ENCODE data around the gene AZGP1. TPM values are rescaled to one million over a fixed set of nuclear protein-coding genes. Genes with fewer than 3 reads are reported as not detected.
"Not testable (repeated sequence)": the region's sequence is repeated elsewhere in the genome, so short reads cannot be mapped to it uniquely, and the experiment has no call there.

Gene AZGP1
- total RNA-seq, 1 donor from 2014 or later: 0.44 TPM

- H3K36me3 Mint-ChIP-seq (ENCODE audit: unreplicated experiment): peaks cover 12% of the 10 kb centered on the region
- no peak for DNase-seq
- TF ChIP-seq, protein P1, sequence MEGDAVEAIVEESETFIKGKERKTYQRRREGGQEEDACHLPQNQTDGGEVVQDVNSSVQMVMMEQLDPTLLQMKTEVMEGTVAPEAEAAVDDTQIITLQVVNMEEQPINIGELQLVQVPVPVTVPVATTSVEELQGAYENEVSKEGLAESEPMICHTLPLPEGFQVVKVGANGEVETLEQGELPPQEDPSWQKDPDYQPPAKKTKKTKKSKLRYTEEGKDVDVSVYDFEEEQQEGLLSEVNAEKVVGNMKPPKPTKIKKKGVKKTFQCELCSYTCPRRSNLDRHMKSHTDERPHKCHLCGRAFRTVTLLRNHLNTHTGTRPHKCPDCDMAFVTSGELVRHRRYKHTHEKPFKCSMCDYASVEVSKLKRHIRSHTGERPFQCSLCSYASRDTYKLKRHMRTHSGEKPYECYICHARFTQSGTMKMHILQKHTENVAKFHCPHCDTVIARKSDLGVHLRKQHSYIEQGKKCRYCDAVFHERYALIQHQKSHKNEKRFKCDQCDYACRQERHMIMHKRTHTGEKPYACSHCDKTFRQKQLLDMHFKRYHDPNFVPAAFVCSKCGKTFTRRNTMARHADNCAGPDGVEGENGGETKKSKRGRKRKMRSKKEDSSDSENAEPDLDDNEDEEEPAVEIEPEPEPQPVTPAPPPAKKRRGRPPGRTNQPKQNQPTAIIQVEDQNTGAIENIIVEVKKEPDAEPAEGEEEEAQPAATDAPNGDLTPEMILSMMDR (IDR thresholded peaks at IDR 0.05; ENCODE audit: partially characterized antibody, unreplicated experiment): no peak
- H3K4me1 Mint-ChIP-seq (ENCODE audit: low read depth, unreplicated experiment): no peaks in the 10 kb centered on the region
- H3K27me3 Mint-ChIP-seq (ENCODE audit: unreplicated experiment): peaks cover 2% of the 10 kb centered on the region
- no peak overlapping the region for H3K4me3 Mint-ChIP-seq (ENCODE audit: unreplicated experiment)
- no peak overlapping the region for H3K27ac Mint-ChIP-seq (ENCODE audit: unreplicated experiment)
- no peaks in the 10 kb centered on the region for H3K9me3 Mint-ChIP-seq (ENCODE audit: unreplicated experiment)
These were observed 20.6 kb downstream of the AZGP1 start for GRCh38 chr7:99955247-99955646.

DNA sequence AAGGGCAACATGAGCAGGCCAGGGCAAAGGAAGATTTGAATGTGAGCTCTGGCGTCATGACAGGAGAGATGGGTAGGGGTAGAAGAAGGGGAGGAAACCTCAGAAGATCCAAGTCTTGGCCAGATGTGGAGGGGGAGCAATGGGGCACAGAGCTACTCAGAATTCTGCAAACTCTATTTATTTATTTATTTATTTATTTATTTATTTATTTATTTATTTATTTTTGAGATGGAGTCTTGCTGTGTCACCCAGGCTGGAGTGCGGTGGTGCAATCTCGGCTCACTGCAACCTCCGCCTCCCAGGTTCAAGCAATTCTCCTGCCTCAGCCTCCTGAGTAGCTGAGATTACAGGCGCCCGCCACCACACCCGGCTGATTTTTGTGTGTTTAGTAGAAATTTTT is 21.2 kb downstream of the AZGP1 start:
- not testable (repeated sequence) for H3K4me3 Mint-ChIP-seq (ENCODE audit: unreplicated experiment); H3K9me3 Mint-ChIP-seq (ENCODE audit: unreplicated experiment); H3K27me3 Mint-ChIP-seq (ENCODE audit: unreplicated experiment)

GRCh38 chr7:99953649-99954048 is 22.2 kb downstream of the AZGP1 start:
- no peak for DNase-seq
- H3K9me3 Mint-ChIP-seq (ENCODE audit: unreplicated experiment): no peaks in the 10 kb centered on the region

More for the DNA sequence above, 21.2 kb downstream of the AZGP1 start:
- H3K36me3 Mint-ChIP-seq (ENCODE audit: unreplicated experiment): peaks cover 12% of the 10 kb centered on the region
- DNase-seq; H3K4me1 Mint-ChIP-seq (ENCODE audit: low read depth, unreplicated experiment); H3K27ac Mint-ChIP-seq (ENCODE audit: unreplicated experiment): not testable (repeated sequence)

DNA sequence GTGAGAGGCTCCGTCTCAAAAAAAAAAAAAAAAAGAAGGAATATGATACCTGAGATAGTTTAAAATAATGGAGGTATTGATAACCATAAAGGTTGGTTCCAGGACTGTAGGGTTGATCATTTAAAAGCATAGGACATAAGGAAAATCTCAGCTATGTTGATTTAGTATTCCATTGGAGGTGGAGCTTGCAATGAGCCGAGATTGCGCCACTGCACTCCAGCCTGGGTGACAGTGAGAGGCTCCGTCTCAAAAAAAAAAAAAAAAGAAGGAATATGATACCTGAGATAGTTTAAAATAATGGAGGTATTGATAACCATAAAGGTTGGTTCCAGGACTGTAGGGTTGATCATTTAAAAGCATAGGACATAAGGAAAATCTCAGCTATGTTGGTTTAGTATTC is 23.2 kb downstream of the AZGP1 start:
- H3K27me3 Mint-ChIP-seq (ENCODE audit: unreplicated experiment); H3K4me1 Mint-ChIP-seq (ENCODE audit: low read depth, unreplicated experiment); DNase-seq; H3K27ac Mint-ChIP-seq (ENCODE audit: unreplicated experiment); H3K4me3 Mint-ChIP-seq (ENCODE audit: unreplicated experiment); H3K9me3 Mint-ChIP-seq (ENCODE audit: unreplicated experiment): not testable (repeated sequence)
- H3K36me3 Mint-ChIP-seq (ENCODE audit: unreplicated experiment): peaks cover 12% of the 10 kb centered on the region

More at GRCh38 chr7:99953649-99954048, 22.2 kb downstream of the AZGP1 start:
- H3K4me1 Mint-ChIP-seq (ENCODE audit: low read depth, unreplicated experiment): no peaks in the 10 kb centered on the region
- TF ChIP-seq, protein P1 (IDR thresholded peaks at IDR 0.05; ENCODE audit: partially characterized antibody, unreplicated experiment): no peak
- H3K4me3 Mint-ChIP-seq (ENCODE audit: unreplicated experiment): no peak overlapping the region
- no peak overlapping the region for H3K27ac Mint-ChIP-seq (ENCODE audit: unreplicated experiment)
- H3K36me3 Mint-ChIP-seq (ENCODE audit: unreplicated experiment): peaks cover 12% of the 10 kb centered on the region
- peaks cover 2% of the 10 kb centered on the region for H3K27me3 Mint-ChIP-seq (ENCODE audit: unreplicated experiment)

- H3K27me3 Mint-ChIP-seq (ENCODE audit: unreplicated experiment): not testable (repeated sequence)
These were observed 25.0 kb downstream of the AZGP1 start for GRCh38 chr7:99950819-99951218.

DNA sequence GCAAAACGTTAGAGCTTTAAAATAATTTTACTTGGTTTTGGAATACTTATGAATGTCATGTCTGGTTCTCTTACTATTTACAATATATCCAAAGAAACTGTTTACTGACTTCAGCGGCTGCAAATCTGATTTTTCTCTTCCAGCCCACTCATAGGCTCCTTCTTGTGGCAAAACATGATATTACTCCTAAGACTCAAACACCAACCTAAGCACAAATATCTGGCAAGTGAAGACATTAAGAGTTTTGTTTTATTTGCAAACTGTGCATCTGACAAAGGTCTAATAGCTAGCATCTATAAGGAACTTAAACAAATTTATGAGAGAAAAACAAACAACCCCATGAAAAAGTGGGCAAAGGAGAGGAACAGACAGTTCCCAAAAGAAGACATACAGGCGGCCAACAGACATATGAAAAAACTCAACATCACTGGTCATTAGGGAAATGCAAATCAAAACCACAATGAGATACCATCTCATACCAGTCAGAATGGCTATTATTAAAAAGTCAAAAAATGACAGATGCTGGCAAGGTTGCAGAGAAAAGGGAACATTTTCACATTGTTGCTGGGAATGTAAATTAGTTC is 26.1 kb downstream of the AZGP1 start:
- Mint-ChIP-seq H3K4me3 (ENCODE audit: unreplicated experiment) (no peak overlapping the region), H3K9me3 (ENCODE audit: unreplicated experiment) (no peaks in the 10 kb centered on the region)

More at GRCh38 chr7:99950819-99951218, 25.0 kb downstream of the AZGP1 start:
- H3K36me3 Mint-ChIP-seq (ENCODE audit: unreplicated experiment): peaks cover 10% of the 10 kb centered on the region
- not testable (repeated sequence) for DNase-seq; H3K4me1 Mint-ChIP-seq (ENCODE audit: low read depth, unreplicated experiment); H3K4me3 Mint-ChIP-seq (ENCODE audit: unreplicated experiment); H3K9me3 Mint-ChIP-seq (ENCODE audit: unreplicated experiment); H3K27ac Mint-ChIP-seq (ENCODE audit: unreplicated experiment)

More for the DNA sequence above, 26.1 kb downstream of the AZGP1 start:
- TF ChIP-seq, protein P1 (IDR thresholded peaks at IDR 0.05; ENCODE audit: partially characterized antibody, unreplicated experiment): no peak
- Mint-ChIP-seq H3K27me3 (ENCODE audit: unreplicated experiment) (no peaks in the 10 kb centered on the region), H3K27ac (ENCODE audit: unreplicated experiment) (no peak overlapping the region), H3K36me3 (ENCODE audit: unreplicated experiment) (peaks cover 4% of the 10 kb centered on the region), H3K4me1 (ENCODE audit: low read depth, unreplicated experiment) (no peaks in the 10 kb centered on the region)
- DNase-seq: no peak
